ENCODE measurements around the gene ZSCAN21.

Gene ZSCAN21

DNA sequence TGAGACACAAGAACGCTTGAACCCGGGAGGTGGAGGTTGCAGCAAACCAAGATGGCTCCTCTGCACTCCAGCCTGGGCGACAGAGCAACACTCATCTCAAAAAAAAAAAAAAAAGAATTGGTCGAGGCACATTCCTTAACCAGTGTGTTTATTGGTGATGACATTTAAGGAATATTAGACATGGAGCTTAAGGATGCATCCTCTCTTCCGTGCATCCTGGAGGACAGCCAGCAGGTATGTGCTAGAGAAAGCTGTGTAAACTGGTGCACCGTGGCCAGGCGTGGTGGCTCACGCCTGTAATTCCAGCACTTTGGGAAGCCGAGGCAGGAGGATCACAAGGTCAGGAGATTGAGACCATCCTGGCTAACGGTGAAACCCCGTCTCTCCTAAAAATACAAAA, 22.4 kb upstream of the ZSCAN21 start:
- no peak for DNase-seq (ENCODE audit: low read depth in 3 of 3)

- DNase-seq (ENCODE audit: low read depth in 3 of 3): no peak
These were observed 20.0 kb upstream of the ZSCAN21 start for GRCh38 chr7:100029596-100029995.

DNA sequence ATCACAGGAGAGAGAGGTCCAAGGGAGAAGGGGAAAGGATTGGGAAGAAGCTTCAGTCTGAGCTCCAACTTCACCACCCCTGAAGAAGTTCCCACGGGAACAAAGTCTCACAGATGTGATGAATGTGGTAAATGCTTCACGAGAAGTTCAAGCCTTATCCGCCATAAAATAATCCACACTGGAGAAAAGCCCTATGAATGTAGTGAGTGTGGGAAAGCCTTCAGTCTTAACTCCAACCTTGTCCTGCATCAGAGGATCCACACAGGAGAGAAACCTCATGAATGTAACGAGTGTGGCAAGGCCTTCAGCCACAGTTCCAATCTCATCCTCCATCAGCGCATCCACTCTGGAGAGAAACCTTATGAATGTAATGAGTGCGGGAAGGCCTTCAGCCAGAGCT, 16.0 kb upstream of the ZSCAN21 start:
- DNase-seq (ENCODE audit: low read depth in 3 of 3): no peak

- no peak for DNase-seq (ENCODE audit: low read depth in 3 of 3)
These were observed 14.6 kb upstream of the ZSCAN21 start for GRCh38 chr7:100034871-100035510.

DNA sequence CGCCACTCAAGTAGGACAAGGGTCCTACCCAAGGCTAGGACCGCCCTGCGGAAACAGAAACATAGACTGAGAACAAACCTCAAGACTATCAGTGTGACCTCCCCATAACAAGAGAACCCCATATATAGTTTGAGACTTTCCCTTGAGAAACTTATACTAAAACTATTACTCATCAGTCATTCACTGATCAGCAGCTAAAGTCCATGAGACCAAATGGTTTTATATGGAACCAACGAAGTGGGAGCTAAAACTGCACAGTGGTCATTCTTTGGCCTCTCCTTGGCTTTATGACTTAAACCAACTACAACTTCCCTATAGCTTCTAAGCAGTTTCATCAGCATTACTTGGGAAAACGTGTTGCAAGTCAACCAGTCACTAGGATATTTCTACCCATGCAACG, 13.7 kb upstream of the ZSCAN21 start:
- no peak for DNase-seq (ENCODE audit: low read depth in 3 of 3)

DNA sequence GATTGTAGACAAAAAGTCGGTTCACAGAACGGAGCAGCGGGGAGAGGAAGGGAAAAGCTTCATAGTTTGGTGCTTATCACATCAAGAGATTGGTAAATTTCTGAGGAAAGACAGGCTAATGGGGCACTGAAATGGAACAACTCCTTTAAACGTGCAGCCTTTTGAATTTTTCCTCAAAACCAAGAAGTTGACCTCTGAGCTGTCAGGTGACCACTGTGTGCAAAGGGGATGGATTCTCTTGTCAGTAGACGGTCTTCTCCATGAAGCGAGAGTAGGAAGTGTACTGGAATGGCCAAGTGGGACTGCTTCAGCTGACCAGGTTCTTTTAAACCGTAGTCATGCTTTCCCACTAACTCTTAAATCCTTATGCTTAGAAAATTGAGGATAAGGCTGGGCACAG, 11.2 kb upstream of the ZSCAN21 start:
- no peak for DNase-seq (ENCODE audit: low read depth in 3 of 3)

DNA sequence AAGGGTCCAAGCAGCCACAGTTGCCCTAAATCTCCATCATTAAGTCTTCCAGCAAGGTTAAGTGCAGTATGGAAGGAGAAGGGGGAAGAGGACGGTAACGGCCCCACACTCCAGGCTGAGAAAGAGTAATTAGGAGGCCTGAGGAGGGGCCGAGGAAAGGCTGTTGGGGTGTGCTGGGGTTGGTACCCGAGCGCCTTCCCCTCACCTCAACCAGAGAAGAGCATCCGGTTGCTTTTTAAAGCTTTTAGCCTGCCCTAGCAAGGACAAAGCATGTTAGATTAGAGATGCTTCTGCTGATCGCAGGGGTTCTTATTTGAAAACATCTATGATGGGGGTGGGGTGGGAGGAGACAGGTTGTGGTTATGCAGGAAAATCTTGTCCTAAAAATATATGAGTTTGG, 9.0 kb upstream of the ZSCAN21 start:
- DNase-seq (ENCODE audit: low read depth in 3 of 3): no peak

DNA sequence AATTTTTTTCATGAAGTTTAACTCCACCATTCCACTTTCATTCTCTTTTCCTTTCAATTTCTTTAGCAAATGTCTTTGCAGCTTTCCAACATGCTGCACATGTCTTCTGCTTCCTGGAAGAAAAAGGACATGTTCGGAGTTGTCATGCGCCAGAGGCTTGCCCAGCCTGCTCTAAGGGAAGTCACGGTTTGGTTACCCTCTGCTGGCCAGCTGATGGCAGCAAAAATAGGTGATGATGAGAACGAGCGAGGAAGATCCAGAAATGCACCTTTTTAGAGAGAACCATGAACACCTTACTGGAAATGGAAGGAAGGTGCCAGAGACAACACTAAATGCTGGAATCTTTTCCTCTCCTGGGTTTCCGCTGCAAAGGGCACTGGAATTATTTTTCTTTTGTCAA, 4.9 kb upstream of the ZSCAN21 start:
- no peak for DNase-seq (ENCODE audit: low read depth in 3 of 3)

- no peak for DNase-seq (ENCODE audit: low read depth in 3 of 3)
These were observed 894 bp upstream of the ZSCAN21 start for GRCh38 chr7:100048680-100049079.

GRCh38 chr7:100051611-100052010, 2.0 kb downstream of the ZSCAN21 start:
- DNase-seq (ENCODE audit: low read depth in 3 of 3): no peak

DNA sequence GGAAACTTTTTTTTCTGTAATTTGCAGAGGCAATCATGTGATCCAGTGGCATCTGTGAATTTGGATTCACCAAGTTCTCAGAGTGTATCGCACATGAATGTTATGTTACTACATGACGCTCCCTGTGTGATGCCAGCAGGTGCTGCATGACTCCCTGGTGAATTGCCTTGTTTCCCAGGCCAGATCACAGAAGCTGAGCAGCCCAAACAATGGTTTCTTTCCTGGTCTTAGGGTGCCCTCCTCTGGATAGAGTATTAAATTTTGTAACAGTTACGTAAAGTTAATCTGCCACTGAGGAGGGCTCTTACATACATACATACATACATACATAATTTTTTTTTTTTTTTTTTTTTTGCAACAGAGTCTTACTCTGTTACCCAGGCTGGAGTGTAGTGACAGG, 3.6 kb downstream of the ZSCAN21 start:
- DNase-seq (ENCODE audit: low read depth in 3 of 3): no peak

GRCh38 chr7:100057006-100057405, 7.4 kb downstream of the ZSCAN21 start:
- no peak for DNase-seq (ENCODE audit: low read depth in 3 of 3)

- DNase-seq (ENCODE audit: low read depth in 3 of 3): no peak
These were observed 9.7 kb downstream of the ZSCAN21 start for GRCh38 chr7:100059251-100059739.

DNA sequence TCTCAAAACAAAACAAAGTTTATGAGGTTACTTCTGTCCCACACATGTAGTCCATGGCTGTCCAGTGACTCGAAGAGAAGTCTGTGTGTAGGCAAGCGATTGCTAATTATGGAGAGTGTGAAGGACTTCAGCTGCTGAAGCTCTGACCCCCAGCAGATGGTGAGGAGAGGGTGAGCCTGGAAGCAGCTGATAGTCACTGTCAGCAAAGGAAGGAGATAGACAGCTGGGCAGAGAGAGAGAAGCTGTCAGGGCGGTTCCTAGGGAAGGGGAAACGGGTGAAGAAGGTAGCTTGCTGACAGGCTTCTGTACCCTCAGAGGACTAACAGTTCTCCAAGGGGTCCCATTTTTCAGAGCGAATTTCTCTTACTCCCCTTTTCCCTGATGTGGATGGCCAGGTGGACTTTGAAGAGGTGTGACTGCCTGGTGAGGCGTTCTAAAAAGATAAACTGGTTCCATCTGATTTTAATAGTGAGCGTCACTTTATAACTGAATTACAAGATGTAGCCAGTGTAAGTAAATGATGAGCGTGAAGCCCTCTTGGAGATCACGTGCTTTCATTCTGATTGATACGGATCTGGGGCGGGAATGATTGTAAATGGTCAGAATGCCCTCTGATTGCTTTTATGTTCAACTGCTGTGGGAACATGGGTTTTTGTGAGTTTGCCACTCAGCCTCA, 12.1 kb downstream of the ZSCAN21 start:
- no peak for DNase-seq (ENCODE audit: low read depth in 3 of 3)

GRCh38 chr7:100063376-100063775, 13.8 kb downstream of the ZSCAN21 start:
- DNase-seq (ENCODE audit: low read depth in 3 of 3): no peak

DNA sequence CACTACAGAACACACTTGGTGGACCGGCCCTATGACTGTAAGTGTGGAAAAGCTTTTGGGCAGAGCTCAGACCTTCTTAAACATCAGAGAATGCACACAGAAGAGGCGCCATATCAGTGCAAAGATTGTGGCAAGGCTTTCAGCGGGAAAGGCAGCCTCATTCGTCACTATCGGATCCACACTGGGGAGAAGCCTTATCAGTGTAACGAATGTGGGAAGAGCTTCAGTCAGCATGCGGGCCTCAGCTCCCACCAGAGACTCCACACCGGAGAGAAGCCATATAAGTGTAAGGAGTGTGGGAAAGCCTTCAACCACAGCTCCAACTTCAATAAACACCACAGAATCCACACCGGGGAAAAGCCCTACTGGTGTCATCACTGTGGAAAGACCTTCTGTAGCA, 14.6 kb downstream of the ZSCAN21 start:
- no peak for DNase-seq (ENCODE audit: low read depth in 3 of 3)

DNA sequence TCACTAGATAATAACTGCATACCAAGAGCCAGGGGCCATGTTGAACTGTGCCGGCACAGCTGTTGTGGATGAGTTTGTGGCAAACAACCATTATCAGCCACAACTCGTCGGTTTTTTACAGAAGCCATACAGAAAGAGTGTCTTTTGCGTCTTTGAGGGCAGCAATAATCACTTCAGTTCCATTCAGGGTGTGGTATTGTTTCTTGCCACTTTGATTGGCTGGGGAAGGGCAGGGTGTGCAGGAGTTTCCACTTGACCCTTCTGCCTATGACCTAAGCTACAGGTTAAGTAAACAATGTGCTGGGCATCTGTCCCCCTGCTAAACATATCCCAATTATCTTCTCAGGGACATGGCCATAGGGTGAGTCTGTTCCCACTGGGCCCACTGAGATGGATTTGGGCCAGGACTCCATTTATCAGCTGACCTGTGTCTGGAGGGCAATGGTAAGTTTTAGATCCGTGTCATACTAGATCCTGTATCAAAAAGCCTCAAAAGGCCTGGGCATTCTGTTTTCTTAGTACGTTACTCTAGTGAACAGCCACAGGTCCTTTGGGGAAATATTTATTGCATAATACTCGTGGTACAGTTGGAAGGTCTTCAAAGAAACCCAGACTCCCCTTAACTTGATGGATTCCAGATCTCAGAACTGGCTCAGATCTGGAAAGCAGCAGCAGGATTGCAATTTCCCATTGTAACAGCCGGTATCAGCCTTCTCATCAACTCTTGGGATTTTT, 16.0 kb downstream of the ZSCAN21 start:
- DNase-seq (ENCODE audit: low read depth in 3 of 3): no peak

DNA sequence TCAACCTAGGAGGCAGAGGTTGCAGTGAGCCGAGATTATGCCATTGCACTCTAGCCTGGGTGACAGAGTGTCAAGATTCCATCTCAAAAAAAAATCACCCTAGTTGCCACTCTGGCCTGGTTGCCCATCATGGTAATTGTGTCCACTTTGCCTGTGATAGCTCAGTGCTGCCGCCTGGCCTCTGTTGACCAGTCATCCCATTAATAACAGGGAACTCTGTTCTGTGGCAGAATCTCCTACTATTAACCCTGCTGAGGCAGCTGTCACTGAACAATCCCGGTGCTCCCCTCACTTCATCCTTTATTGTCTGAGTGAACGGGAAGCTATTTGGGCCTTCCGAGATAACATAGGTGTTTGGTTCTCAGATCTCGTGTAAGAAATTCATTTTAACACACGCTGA, 17.4 kb downstream of the ZSCAN21 start:
- DNase-seq (ENCODE audit: low read depth in 3 of 3): no peak

GRCh38 chr7:100069991-100070390, 20.4 kb downstream of the ZSCAN21 start:
- DNase-seq (ENCODE audit: low read depth in 3 of 3): no peak

- DNase-seq (ENCODE audit: low read depth in 3 of 3): no peak
These were observed 21.6 kb downstream of the ZSCAN21 start for GRCh38 chr7:100071018-100071723.

DNA sequence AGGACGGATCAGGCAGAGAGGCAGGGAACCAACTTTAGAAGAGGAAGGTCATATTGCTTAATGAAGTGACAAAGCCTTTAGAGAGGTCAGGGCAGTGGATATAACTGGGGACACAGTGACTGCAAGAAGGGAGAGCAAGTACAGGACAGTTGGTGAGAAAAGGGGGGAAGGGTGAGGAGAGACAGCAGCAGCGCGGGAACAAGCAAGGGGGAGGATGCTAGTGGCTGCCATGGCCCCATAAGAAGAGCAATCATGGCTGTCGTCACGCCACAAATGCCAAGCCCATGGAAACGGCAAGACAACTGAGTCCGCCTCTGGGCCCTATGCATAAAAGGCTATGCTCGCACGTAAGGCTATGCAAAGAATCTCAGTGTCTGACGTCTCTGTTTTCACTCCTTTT, 22.9 kb downstream of the ZSCAN21 start:
- no peak for DNase-seq (ENCODE audit: low read depth in 3 of 3)

GRCh38 chr7:100074841-100075240, 25.3 kb downstream of the ZSCAN21 start:
- no peak for DNase-seq (ENCODE audit: low read depth in 3 of 3)

Measured in stimulated activated CD4-positive, alpha-beta T cell treated with anti-CD3 and anti-CD28 coated beads, TNF-alpha, amount 100 ng/mL, for 24 hours (primary cell).